GM12801 (cell line): ENCODE data around the gene PNLIPRP2.

Experiments
- TF ChIP-seq, protein P1 (sequence below): IDR thresholded peaks from one replicate; pipeline ENCODE4 v1.5.1; 2011; ENCODE audit warnings: control low read depth; ENCODE audit not compliant: insufficient read length; ENCODE audit errors: extremely low read depth

Gene PNLIPRP2

DNA sequence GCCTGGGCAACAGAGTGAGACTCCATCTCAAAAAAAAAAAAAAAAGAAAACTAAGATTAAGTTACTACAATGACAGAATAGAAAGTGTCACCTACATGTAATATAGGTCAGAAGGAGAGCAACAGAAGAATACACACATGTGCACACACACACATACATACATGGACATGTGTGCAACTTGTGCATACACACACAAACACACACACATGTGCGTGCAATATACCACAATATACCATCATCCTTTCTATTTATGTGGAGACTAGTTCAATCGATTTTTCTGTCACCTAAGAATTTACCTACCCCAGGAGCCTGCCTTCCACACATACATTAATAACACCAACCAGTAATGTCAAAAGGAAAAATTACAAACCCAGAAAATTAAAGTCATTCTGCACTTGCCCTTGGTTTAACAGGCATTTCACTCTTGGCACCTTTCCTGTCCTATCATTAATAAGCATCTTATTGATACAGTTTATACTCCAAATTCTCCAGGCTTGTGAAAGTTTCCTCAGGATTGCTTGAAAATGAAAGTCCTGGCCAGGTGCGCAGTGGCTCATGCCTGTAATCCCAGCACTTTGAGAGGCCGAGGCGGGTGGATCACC is 27.5 kb upstream of the PNLIPRP2 start:
- TF ChIP-seq, protein P1, sequence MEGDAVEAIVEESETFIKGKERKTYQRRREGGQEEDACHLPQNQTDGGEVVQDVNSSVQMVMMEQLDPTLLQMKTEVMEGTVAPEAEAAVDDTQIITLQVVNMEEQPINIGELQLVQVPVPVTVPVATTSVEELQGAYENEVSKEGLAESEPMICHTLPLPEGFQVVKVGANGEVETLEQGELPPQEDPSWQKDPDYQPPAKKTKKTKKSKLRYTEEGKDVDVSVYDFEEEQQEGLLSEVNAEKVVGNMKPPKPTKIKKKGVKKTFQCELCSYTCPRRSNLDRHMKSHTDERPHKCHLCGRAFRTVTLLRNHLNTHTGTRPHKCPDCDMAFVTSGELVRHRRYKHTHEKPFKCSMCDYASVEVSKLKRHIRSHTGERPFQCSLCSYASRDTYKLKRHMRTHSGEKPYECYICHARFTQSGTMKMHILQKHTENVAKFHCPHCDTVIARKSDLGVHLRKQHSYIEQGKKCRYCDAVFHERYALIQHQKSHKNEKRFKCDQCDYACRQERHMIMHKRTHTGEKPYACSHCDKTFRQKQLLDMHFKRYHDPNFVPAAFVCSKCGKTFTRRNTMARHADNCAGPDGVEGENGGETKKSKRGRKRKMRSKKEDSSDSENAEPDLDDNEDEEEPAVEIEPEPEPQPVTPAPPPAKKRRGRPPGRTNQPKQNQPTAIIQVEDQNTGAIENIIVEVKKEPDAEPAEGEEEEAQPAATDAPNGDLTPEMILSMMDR = no peak

DNA sequence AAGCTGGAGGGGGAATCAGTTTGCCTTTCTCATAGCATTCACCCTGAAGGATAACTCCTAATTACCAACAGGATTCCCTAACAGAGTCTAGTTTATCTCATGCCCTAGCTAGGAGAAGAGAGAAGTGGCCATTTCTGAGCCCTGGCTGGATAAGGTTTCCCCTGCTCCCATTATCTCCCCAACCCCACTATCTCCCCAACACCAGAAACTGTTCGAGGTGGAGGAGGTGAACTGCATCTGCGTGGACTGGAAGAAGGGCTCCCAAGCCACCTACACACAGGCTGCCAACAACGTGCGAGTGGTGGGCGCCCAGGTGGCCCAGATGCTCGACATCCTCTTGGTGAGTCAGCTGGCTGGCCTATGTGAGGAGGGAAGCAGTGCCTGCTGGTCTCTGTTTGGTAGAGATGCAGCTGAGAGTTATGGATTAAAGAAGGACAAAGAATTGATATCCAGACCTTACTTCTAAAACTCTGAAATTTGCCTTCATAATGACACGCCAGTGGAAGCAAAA is 26.2 kb upstream of the PNLIPRP2 start:
- TF ChIP-seq, protein P1 = no peak

DNA sequence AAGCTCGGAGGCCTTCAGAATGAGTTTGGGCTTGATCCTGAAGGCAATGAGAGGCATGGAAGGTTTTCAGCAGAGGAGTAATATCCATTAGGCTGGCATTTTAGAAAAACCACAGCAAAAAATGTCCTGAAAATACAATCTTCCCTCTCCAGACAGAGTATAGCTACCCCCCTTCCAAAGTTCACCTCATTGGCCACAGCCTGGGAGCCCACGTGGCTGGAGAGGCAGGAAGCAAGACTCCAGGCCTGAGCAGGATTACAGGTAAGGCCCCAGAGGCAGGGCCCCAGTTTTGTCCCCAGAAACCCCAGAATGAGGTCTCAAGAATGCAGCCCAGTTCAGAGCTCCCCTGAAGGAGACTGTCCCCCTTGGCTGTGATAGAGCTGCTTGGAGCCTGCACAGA is 24.7 kb upstream of the PNLIPRP2 start:
- TF ChIP-seq, protein P1 = no peak

DNA sequence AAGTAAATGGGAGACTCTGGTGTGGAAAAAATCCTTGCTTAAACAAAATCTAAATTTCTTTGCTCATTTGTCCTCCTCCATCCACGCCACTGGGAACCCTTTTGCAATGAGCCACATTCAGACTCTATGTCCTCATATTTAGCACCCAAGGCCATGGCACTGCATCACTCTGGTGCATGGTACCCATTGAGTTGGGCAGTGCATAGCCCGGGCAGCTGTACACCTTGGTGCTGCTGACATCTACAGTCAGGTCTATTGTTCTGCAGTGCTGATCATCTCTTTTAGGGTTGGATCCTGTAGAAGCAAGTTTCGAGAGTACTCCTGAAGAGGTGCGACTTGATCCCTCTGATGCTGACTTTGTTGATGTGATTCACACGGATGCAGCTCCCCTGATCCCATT is 23.2 kb upstream of the PNLIPRP2 start:
- TF ChIP-seq, protein P1 = no peak

DNA sequence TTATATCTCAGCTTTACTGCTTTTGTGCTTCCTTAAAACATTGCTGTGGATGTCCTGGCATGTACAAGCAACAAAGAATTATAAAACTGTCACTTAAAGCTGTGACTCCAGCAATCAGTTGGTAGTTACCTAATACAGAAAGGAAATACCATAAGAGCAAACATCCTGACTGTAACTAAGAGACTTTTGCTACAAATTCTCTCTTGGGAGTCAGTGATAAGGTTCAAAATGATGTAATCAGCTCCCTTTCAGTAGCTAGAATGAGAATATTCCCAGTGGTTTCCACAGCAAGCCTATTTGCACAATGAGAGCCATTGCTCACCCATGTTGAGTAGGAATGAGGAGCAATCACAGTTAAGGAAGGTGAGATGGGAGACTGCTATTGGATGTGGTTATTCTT is 22.4 kb upstream of the PNLIPRP2 start:
- TF ChIP-seq, protein P1 = no peak

DNA sequence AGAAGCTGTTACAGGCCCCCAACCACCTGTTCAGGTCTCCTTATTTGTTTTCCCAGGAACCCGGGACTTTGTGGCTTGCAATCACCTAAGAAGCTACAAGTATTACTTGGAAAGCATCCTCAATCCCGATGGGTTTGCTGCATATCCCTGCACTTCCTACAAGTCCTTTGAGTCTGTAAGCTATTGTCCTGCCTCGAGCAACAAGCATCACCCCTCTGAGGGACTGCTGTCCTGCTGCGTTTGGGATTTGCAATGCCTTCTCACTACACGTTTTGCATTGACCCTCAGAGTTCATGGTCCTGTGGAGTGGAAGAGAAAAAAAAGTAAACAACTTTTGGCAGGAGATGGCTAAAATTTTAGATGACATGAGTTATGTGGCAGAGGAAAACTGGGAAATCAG is 20.8 kb upstream of the PNLIPRP2 start:
- TF ChIP-seq, protein P1 = no peak

DNA sequence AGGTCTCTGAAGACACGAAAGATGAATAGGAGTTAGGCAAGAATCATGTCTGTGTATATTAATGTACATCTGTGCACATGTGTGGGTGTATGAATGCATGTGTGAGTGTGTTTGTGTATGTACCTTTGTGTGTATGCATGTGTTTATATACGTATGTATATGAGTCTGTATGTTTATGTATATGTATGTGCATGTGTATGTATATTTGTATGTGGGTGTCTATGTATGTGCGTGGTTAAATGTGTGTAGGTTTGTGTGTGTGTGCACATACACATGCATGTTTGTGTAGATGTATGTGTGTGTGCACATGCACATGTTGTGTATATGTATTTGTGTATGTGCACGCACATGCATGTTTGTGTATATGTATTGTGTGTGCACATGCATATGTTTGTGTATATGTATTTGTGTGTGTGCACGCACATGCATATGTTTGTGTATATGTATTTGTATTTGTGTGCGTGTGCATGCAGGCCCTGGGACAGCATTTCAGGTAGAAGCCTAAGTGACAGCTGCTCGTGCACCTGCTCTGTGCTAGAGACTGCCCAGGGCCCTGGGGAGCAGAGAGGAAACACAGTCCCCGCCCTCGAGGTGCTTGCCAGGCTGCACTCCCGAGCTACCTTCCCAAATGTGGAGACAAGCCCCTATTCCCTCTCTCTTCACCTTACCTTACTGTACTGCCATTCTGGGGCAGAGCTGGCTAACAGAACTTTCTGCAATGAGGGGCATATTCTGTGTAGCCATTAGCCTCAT is 17.9 kb upstream of the PNLIPRP2 start:
- TF ChIP-seq, protein P1 = no peak
